OCI-LY3 (cell line): ENCODE results near the gene TUBA3C.

Experiments used
- EZH2phosphoT487 ChIP-seq: fragments of 200-600 bp; shearing (Covaris generic); IDR thresholded peaks from 2 replicates; pipeline ENCODE4 v1.6.1; 2018; ENCODE audit warnings: antibody characterized with exemption, mixed run types, low read depth
- TF ChIP-seq, protein P1 (sequence below): fragments of 200-600, 300-600 bp; sonication (generic); IDR thresholded peaks from 2 replicates; pipeline ENCODE4 v1.5.1; 2014; ENCODE audit warnings: antibody characterized with exemption, low read length, low read depth

DNA sequence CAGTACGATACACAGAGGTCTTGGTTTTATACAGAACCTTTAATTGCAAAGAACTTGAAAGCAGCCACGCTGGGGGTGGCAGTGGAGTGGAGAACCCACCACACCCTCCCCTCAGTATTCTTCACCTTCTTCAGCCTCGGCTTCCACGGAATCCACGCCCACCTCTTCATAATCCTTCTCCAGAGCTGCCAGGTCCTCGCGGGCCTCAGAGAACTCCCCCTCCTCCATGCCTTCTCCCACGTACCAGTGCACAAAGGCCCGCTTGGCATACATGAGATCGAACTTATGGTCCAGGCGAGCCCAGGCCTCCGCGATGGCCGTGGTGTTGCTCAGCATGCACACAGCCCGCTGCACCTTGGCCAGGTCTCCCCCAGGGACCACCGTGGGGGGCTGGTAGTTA is 7.9 kb downstream of the TUBA3C start:
- no peak for TF ChIP-seq EZH2phosphoT487
- TF ChIP-seq, protein P1, sequence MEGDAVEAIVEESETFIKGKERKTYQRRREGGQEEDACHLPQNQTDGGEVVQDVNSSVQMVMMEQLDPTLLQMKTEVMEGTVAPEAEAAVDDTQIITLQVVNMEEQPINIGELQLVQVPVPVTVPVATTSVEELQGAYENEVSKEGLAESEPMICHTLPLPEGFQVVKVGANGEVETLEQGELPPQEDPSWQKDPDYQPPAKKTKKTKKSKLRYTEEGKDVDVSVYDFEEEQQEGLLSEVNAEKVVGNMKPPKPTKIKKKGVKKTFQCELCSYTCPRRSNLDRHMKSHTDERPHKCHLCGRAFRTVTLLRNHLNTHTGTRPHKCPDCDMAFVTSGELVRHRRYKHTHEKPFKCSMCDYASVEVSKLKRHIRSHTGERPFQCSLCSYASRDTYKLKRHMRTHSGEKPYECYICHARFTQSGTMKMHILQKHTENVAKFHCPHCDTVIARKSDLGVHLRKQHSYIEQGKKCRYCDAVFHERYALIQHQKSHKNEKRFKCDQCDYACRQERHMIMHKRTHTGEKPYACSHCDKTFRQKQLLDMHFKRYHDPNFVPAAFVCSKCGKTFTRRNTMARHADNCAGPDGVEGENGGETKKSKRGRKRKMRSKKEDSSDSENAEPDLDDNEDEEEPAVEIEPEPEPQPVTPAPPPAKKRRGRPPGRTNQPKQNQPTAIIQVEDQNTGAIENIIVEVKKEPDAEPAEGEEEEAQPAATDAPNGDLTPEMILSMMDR, result no peak
